Ishikawa (cell line): ENCODE results near the gene CNOT11.

Experiments used
- CEBPB ChIP-seq: IDR thresholded peaks from 2 replicates; pipeline ENCODE4 v1.6.1; 2012
- CREB1 ChIP-seq: IDR thresholded peaks from 2 replicates; pipeline ENCODE4 v1.6.1; 2012; ENCODE audit warnings: low read depth
- EGR1 ChIP-seq: IDR thresholded peaks from 2 replicates; pipeline ENCODE4 v1.6.1; 2012
- EP300 ChIP-seq: IDR thresholded peaks from 2 replicates; pipeline ENCODE4 v1.6.1; 2012; ENCODE audit warnings: borderline replicate concordance
- FOXM1 ChIP-seq: IDR thresholded peaks from 2 replicates; pipeline ENCODE4 v1.6.1; 2012; ENCODE audit warnings: low read depth, borderline replicate concordance
- MAX ChIP-seq: IDR thresholded peaks from 2 replicates; pipeline ENCODE4 v1.6.1; 2012
- NFIC ChIP-seq: IDR thresholded peaks from 2 replicates; pipeline ENCODE4 v1.6.1; 2012
- RAD21 ChIP-seq: IDR thresholded peaks from 2 replicates; pipeline ENCODE4 v1.6.1; 2012; ENCODE audit warnings: low read depth
- REST ChIP-seq: IDR thresholded peaks from 2 replicates; pipeline ENCODE4 v1.6.1; 2012; ENCODE audit warnings: low read depth, mild to moderate bottlenecking
- TAF1 ChIP-seq: IDR thresholded peaks from 2 replicates; pipeline ENCODE4 v1.6.1; 2012; ENCODE audit warnings: low read depth, mild to moderate bottlenecking
- TCF12 ChIP-seq: IDR thresholded peaks from 2 replicates; pipeline ENCODE4 v1.6.1; 2012; ENCODE audit warnings: low read depth
- TEAD4 ChIP-seq: IDR thresholded peaks from 2 replicates; pipeline ENCODE4 v1.6.1; 2012
- USF1 ChIP-seq: IDR thresholded peaks from 2 replicates; pipeline ENCODE4 v1.6.1; 2012
- YY1 ChIP-seq: IDR thresholded peaks from 2 replicates; pipeline ENCODE4 v1.6.1; 2012; ENCODE audit warnings: low read depth
- ZBTB7A ChIP-seq: IDR thresholded peaks from 2 replicates; pipeline ENCODE4 v1.6.1; 2012; ENCODE audit warnings: low read depth

The CNOT11 gene

GRCh38 chr2:101300836-101301235 lies 48.1 kb downstream of the CNOT11 start:
- TF ChIP-seq YY1 (no peak), EP300 (no peak), TEAD4 (no peak), CREB1 (no peak), TCF12 (no peak), REST (no peak), MAX (no peak), TAF1 (no peak), EGR1 (no peak), NFIC (no peak), USF1 (no peak), FOXM1 (no peak), CEBPB (no peak), ZBTB7A (no peak), RAD21 (no peak)

- no peak for TF ChIP-seq ZBTB7A
- no peak for TF ChIP-seq CEBPB
- TF ChIP-seq RAD21 = no peak
- TF ChIP-seq NFIC = no peak
- no peak for TF ChIP-seq TEAD4
- TF ChIP-seq TAF1 = no peak
- TF ChIP-seq EGR1 = no peak
- TF ChIP-seq REST = no peak
- TF ChIP-seq USF1 = no peak
- TF ChIP-seq EP300 = no peak
- TF ChIP-seq YY1 = no peak
- TF ChIP-seq TCF12 = no peak
Observed at GRCh38 chr2:101302016-101302415, 49.3 kb downstream of the CNOT11 start.

- TF ChIP-seq TAF1 (no peak), ZBTB7A (no peak), NFIC (no peak), REST (no peak), USF1 (no peak), EGR1 (no peak), RAD21 (no peak), CREB1 (no peak)
Observed at GRCh38 chr2:101303688-101304087, 51.0 kb downstream of the CNOT11 start.

GRCh38 chr2:101305035-101305434 lies 52.3 kb downstream of the CNOT11 start:
- no peak for TF ChIP-seq NFIC

- no peak for TF ChIP-seq CEBPB
- TF ChIP-seq MAX = no peak
- no peak for TF ChIP-seq RAD21
- no peak for TF ChIP-seq FOXM1
- no peak for TF ChIP-seq EGR1
- no peak for TF ChIP-seq USF1
- no peak for TF ChIP-seq NFIC
Observed at GRCh38 chr2:101305492-101306078, 52.9 kb downstream of the CNOT11 start.
